GM11168 (cell line): ENCODE data around the gene NLGN1.

Experiments used
- in situ Hi-C: fragments of 300-500 bp; cut with MboI; formaldehyde crosslinking; loops from one replicate; pipeline ENCODE4 v1.12.0; 2022; ENCODE audit warnings: low sequenced_read_pairs; ENCODE audit not compliant: unreplicated experiment

NLGN1 gene

DNA sequence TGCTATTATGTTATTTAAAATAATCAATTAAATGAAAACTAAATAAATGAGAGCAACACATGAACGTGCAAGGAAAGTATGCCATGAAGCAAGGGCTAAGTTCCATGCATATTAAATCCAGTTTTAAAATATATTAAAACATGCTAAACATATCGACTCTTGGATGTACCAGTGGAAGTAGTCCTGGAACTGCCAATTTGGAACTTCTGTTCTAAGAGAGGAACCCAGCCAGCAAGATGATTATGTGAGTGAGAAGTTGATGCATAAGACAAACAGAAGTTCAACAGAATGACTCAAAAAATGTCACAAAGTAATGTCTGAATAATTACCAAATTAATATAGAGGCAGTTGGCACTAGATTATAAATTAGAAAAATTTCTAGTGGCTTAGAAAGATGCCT, 714.2 kb downstream of the NLGN1 start:
- in situ Hi-C loops = no loop called here

DNA sequence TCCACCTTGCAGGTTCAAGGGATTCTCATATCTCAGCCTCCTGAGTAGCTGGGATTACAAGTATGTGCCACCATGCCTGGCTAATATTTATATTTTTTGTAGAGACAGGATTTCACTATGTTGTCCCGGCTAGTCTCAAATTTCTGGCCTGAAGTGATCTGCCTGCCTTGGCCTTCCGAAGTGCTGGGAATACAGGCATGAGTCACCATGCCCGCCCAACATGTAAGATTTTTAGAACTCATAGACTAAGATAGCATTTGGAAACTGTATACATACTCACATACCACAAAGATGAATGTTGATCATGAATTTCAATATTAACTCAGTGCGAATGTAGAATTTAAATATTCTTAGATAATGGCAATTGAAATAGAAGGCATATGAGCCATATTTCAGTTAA, 718.9 kb downstream of the NLGN1 start:
- in situ Hi-C loops = no loop called here

DNA sequence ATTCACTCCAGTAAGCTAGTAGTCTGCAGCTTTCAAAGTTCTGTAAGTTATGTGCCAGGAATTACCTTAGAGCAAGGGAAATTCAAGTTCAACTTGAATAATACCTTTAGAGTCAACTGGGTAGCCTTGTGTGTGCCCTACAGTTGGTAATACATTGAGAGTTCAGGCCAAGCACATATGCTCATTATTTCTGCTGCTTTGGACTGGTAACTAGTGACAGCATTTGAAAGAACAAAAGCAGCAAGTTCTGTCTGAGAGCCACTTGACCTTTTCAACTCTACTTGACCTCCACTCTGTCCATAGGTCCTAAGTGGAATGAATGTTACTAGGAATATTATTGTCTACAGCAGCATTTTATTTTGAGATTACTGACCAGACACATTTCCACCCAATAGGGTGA, 723.5 kb downstream of the NLGN1 start:
- in situ Hi-C loops = no loop called here

DNA sequence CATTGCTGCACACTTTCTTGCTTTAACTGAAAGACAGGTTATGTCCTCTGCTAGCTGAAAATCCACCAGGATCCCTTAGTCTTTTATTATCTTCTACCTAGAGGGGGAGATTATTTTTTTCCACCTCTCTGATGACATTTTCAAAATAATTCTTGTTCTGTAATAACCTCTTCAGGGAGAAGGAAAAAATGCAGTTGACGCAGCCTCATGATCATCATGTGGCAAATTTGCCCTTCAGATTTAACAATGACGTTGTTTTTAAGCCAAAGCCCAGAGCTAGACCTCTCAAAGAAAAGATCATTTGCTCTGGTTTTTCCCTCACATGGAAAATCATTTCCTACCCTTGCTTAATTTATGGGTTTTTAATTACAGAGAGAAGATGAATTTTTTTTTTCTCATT, 724.9 kb downstream of the NLGN1 start:
- in situ Hi-C loops = no loop called here

DNA sequence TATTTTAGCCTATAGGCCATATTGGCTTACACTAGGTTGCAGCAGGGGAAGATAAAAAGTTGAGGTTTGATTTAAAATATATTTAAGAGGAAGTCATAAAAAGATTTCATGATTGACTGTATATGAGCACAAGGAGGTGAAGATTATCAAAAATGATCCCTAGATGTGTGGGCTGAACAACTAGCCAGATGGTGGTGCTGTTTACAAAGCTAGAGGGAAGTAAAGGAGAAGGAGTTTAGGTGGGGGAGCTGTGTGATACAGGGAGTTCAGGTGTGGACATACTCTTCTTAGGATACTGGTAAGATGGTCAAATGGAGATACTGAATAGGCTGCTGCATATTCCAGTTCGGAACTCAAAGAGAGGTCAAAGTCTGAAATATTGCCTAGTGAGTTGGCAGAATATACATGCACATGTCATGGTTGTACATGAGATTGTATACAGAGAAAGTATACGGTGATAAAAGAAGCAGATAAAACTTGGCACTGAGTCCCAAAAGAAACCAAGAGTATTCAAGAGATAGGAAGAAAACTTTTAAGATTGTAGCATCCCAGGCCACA, 727.8 kb downstream of the NLGN1 start:
- in situ Hi-C loops = no loop called here

DNA sequence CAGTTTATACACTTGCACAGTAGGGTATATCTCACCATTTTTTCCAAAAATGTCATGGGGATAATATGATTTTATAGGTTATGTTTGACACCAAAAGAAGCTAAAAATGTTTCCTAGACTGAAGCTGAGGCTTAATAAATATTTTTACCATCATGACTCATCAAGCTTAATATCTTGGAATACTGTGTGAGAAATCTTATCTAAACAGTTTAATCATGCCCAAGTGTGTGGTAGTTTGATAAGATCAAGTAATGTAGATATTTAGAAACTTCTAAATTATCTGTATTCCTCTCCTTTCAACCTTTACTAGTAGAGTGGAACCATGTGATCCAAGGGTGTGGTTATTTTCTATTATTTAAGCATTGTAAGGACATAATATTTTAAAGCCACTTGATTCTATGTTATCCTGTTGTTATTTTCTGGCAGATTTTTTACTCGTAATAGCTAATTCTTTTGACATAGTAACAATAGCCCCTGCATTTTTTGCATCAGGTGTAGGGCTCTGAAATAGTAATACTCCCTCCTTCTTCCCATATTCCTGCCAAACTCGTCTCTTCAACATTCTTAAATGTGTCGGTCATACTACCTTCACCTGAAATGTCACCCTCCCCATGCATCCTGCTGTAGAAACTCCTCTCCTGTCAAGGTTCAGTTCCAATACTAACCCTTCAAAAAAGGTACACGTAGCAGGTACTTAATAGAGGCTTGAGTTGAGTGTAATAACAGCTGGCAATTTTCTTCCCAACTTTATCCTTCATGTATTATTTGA, 729.6 kb downstream of the NLGN1 start:
- in situ Hi-C loops = no loop called here

DNA sequence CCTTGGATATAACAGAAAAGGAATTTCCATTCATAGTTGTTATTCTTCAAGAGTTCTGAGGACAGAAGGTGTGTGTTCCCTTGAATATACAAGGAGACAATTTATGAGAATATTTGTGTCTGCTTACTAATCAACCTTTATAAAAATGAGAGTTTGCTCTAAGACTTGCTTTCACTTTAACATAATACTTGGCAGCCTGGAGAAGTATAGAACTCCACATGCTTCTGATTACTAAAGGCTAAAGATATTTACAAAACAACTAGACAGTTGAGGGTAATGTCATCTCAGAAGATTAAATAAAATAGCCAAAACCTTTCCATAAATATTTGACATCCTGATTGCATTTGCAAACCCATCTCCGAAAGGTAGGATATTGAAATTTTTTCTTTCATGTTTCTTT, 734.5 kb downstream of the NLGN1 start:
- in situ Hi-C loops = no loop called here

DNA sequence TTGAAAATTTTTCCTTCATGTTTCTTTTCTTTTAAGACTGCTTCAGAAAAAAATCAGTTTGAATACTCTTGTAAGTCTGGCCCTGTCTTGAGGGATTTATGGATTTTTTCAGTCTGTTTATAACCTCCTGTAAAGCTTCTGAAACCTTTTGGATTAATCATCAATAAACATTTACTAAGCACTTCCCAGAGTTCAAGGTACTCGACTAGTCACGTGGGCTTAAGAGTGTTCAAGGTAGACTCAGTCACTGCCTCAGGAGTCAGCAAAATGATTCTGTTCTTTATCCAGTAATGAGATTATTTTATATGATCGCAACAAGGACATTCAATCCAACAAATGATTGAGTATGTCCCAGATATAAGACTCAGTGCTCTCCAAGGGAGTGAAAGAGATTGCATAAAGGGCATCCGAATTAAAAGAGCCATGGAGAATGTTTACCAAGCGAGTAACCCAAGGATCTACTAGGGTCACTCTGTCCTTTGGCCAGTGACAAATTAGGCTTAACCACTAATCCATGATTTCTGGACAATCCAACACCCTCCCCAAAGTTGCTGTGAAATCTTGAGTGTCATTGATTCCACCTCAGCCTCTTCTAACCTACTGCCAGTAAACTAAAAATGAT, 735.0 kb downstream of the NLGN1 start:
- in situ Hi-C loops = no loop called here

DNA sequence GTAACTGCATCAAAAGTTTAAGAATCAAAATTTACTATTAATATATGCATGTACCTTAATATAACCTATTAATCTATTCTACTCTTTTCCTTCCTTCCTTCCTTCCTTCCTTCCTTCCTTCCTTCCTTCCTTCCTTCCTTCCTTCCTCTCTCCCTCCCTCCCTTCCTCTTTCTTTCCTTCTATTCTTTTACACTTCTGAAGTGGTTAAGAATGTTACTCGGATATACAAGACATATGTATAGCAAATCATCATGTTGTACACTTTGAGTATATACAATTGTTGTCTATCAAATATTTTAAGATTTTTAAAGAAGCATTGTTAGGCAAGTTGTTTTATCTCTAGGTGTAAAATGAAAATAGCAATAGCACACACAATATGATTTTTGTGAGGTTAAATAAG, 748.5 kb downstream of the NLGN1 start:
- in situ Hi-C loops = no loop called here

DNA sequence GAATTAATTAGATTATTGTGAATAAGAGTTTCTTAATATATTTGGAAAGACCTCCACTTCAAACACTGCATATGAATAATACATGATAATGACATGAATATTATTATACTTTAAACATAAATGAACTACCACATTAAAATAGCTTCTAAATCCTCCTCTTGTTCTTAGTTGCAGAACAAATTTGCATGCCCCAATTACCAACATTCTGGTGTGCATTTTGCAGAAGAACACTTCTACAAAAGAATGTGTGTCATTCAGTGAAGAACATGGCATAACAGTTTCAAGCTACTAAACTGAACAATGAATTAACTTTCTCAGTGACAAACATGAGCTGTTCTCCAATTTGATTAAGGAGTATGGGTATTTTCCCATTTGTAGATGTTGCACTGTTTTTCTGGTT, 750.3 kb downstream of the NLGN1 start:
- in situ Hi-C loops = no loop called here

DNA sequence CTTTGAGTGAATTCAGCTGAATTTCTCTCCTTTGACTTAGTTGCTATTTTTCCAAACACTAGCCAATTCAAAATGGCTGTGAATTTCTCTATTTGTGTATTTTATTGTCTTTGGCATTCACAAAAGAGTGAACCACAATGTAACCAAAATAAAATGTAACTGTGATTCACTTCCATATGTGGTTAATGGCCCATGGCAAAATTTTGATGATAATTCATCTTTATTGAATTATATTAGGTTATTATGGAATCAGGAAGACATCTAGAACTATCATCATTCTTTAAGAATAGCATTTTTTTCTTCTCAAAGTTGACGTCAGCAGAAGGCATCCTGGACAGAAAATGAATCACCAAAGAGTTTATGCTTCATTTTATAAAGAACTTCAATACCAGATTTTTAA, 756.3 kb downstream of the NLGN1 start:
- in situ Hi-C loops = no loop called here

DNA sequence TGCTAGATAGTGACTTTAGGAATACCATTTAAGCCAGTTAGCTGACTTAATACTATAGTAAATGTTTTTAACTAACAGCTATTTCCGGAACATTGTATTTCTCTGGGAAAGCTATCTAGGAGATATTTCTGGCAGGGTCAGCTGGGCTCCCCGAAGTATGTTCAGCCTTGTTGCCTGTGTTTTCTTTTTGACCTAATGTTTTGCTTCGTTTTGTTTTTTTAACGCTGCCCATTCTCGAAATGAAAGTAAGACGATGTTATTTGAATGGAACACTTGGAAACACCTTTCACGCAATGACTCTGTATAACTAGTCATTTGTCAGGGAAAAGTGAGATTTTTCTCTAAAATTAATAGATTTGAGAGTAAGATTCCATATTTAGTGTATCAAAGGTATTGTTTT, 758.7 kb downstream of the NLGN1 start:
- in situ Hi-C loops = no loop called here

DNA sequence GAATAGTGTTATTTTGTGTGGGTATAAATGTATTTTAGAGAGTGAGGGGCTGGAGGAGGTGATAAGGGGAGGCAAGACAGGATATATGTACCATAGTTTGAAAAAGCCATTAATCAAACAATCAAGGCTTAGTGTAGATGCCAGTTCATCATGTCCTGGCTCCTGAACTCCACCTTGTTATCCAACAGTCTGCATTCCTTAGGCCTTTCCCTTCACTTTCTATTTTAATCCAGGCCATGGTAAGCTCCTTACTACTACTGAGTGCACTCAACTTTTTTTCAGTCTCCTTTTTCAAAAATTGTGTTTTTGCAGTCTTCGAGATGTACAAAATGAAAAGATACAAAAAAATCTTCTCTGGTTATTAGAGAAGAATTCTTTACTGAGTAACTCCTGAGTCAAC, 761.1 kb downstream of the NLGN1 start:
- in situ Hi-C loops = no loop called here

DNA sequence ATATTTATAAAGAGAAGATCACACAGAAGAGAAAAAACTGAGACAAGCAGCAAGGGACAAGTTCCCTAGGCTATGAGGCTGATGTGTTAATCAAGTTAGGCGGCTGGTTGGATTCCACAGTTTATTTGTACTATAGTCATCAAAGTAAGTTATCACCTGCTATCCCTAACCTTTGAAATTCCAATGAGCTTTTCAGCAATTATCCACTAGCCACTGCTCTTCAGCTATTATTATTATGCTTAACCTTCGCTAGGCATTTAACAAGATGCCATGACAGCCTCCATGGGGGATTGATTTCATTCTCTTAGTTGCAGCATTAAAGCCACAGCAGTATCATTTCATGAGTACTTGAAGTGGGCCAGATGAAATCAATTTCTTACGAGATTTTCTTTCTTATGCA, 762.1 kb downstream of the NLGN1 start:
- in situ Hi-C loops = no loop called here

DNA sequence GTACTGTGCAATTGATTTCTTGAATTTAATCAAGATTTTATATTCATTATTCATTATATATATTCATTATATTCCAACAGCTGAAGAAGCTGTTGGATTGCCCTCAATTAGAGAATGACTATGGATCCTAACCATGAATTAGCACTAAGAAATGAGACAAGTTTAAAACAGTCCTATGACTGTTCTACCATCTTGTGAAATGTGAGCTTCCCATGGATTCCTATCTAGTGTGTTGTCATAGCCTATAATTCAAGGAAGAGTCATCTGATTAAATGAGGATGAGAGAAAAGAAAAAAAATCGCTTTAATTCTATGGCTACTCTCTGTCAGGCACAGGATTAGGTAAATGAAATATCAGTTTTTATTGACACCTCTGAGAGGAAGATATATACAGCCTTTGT, 765.0 kb downstream of the NLGN1 start:
- in situ Hi-C loops = no loop called here

DNA sequence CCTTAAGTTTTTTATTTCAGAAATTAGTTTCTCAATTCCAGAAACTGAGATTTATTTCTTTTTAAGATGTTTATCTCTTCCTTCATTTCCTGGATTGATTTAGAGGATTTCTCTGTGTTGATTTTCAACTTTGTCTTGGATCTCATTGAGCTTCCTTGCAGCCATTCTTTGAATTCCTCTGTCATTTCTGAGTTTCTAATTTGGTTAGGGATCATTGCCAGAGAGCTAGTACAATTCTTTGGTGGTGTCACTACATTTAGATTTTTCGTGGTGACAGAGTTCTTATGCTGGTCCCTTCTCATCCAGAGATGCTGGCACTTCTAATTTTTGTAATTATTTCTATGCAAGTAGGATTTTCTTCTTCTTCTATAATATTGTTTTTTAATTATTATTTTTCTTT, 770.5 kb downstream of the NLGN1 start:
- in situ Hi-C loops = no loop called here

DNA sequence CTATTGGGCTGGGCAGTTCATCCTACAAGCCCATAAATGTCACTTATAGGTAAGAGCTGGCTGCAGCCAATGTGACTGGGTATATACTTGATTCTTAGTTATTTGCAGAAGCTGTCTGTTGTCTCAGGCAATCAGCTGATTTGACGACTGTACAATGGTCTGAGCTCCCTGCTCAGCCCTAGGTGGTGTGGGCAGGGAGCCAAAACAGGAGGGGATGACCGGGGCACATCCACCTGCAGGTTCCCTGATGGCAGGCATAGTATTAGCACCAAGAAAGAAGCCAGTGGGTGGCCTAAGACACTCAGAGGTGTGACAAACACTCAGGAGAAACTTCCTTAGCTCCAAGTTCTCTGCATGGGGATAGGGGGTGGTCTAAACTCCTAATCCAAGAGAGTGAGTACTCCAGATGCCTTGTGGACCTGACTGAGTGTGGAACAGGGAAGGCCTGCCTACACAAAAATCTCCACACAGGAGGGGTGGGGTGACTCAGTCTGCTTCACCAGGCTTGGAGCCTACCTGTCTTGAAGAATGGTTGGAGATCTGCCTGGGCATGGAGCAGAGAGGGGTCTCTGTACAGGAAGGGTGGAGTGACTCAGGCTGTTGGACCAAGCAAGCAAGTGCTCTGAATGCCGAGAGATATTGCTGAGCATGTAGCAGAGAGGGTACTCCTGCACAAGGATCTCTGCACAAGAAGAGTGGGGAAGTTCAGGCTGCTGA, 771.2 kb downstream of the NLGN1 start:
- in situ Hi-C loops = no loop called here

DNA sequence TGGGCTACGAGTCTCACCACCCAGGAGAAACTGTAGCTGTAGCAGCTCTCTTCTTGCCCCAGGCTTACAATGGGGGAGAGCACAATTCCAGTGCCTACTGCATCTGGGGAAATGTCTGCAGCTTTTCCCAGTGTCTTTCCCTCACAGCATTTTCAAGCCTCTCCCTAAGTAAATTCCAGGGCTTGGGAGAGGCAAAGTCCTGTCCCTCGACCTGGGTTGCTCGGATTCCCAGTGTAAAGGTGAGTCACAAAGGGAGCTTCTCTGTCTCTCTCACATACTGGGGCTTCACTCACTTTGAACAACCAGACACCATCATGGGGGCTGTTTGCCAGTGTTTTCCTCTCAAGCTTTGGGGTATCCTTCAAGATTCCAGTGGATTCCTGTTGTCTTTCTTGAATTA, 772.2 kb downstream of the NLGN1 start:
- in situ Hi-C loops = no loop called here

DNA sequence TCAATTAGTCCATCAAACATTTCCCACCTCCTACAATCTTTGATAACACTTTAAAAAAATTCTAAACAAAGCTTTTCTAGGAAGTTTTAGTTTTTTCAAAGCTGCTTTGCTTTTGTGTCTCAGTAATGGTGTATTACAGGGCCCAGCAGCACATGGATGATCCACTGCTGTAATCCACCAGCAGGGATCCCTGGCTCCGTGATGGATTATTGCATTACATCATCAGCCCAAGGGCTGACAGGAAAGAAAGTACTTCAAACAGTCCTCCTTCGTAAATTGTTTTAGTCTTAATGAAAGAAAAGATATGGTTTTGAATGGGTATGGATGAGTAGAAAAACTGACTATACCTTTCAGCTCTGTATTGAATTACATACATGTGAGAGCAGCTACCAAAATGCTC, 772.7 kb downstream of the NLGN1 start:
- in situ Hi-C loops = no loop called here

DNA sequence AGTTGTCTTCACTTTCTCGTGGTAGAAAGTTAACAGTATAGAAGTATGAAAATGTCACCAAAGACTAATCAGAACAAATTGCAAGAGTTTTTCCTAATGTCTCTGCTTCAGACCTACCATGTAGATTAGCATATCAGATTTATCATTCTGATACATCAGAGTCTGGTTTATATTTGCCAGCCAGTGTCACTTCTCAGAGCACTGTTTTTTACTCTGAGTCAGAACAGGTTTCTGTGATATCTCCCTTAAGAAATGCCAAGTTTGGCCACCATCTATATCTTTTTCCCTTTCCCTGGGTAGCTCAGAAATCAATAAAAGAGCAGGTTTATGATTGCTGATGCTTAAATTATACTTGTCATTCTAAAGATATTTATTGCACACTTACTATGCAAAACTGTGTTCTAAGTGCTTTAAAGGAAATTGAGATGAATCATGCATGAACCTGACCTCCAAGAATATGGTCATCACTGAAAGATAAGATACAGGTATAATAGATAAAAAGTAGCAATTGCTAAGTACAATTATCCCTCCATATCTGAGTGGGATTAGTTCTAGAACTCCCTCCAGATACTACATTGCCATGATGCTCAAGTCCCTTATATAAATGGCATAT, 788.9 kb downstream of the NLGN1 start:
- in situ Hi-C loops = no loop called here

DNA sequence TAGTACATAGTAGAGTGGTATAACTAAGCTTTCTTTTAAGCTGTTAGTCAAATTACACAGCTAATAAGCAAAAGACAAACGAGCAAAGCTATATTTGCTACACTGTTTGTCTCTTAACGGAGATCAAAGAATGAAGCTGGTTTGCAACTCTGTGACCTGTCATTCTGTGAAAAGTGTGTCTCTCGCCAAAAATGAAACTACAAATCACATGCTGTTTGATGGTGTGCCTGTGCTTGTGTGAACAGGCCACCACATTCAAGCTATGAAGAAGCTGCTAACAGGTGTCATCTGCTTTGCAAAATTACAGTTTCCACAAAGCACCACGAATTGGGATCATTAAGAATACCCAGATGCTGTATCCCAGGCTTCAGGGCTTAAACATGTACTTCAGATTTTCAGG, 793.8 kb downstream of the NLGN1 start:
- in situ Hi-C loops = no loop called here
